PC-3 (cell line): ENCODE results near the gene AKR1B15.

ENCODE experiments used
- EZH2 ChIP-seq: fragments of 300-600 bp; sonication (generic); IDR thresholded peaks from one replicate; pipeline ENCODE4 v1.6.1; 2017; ENCODE audit warnings: antibody characterized with exemption, mild to moderate bottlenecking, low read length; ENCODE audit not compliant: unreplicated experiment
- EZH2phosphoT487 ChIP-seq: fragments of 300-600 bp; sonication (generic); IDR thresholded peaks from 2 replicates; pipeline ENCODE4 v1.6.1; 2018; ENCODE audit warnings: mild to moderate bottlenecking, antibody characterized with exemption, low read length, borderline replicate concordance
- TF ChIP-seq, protein P1 (sequence below): fragments of 300-600 bp; sonication (generic); conservative IDR thresholded peaks from 2 replicates; pipeline ENCODE4 v1.5.1; 2017; ENCODE audit warnings: antibody characterized with exemption, low read depth, mild to moderate bottlenecking, low read length

DNA sequence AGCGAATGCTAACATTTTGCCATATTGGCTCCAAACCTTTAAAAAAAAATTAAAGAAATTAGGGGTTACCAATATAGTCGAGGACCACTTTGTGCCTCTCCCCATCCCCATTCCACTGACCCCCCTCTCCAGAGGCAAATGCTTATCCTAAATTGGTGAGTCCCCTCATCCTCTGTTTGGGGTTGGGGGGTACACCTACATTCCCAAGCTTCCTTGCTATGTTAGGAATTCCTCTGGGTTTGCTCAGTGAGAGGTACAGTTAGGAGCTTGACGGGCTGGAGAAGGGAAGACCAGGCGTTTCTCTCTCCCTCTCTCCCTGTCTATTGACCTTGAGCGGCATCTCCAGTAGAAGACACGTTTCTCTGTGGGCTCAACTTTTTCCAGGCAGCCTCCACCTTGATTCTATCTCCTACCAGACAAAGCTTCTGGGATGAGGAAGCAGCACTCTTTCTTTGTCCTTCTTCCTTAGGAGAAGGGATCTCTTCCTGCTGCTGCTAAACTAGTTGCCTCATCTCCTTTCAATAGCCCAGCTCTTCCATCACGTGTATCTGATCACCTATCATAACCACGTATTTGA lies 6.6 kb upstream of the AKR1B15 start:
- TF ChIP-seq, protein P1, sequence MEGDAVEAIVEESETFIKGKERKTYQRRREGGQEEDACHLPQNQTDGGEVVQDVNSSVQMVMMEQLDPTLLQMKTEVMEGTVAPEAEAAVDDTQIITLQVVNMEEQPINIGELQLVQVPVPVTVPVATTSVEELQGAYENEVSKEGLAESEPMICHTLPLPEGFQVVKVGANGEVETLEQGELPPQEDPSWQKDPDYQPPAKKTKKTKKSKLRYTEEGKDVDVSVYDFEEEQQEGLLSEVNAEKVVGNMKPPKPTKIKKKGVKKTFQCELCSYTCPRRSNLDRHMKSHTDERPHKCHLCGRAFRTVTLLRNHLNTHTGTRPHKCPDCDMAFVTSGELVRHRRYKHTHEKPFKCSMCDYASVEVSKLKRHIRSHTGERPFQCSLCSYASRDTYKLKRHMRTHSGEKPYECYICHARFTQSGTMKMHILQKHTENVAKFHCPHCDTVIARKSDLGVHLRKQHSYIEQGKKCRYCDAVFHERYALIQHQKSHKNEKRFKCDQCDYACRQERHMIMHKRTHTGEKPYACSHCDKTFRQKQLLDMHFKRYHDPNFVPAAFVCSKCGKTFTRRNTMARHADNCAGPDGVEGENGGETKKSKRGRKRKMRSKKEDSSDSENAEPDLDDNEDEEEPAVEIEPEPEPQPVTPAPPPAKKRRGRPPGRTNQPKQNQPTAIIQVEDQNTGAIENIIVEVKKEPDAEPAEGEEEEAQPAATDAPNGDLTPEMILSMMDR, result no peak
- TF ChIP-seq EZH2phosphoT487 (no peak), EZH2 (no peak)
